Glutamatergic neuron (in vitro differentiated cells): ENCODE data around the gene TNFRSF6B. TPM values are rescaled to one million over a fixed set of nuclear protein-coding genes. Genes with fewer than 3 reads are reported as not detected.

Source experiments
- DNase-seq: peaks from one replicate; pipeline ENCODE4 v3.0.0; 2022
- H3K27ac Mint-ChIP-seq: one replicate; pipeline ENCODE4 v1.8.0; 2020; ENCODE audit warnings: mild to moderate bottlenecking, mixed read lengths, inconsistent platforms; ENCODE audit not compliant: unreplicated experiment
- H3K27me3 Mint-ChIP-seq: one replicate; pipeline ENCODE4 v1.8.0; 2020; ENCODE audit warnings: mild to moderate bottlenecking, moderate library complexity, mixed read lengths, inconsistent platforms; ENCODE audit not compliant: unreplicated experiment
- H3K36me3 Mint-ChIP-seq: one replicate; pipeline ENCODE4 v1.8.0; 2020; ENCODE audit warnings: mild to moderate bottlenecking, mixed read lengths, inconsistent platforms; ENCODE audit not compliant: unreplicated experiment
- H3K4me1 Mint-ChIP-seq: one replicate; pipeline ENCODE4 v1.8.0; 2020; ENCODE audit warnings: mild to moderate bottlenecking, low read depth, mixed read lengths, inconsistent platforms; ENCODE audit not compliant: unreplicated experiment
- H3K4me3 Mint-ChIP-seq: one replicate; pipeline ENCODE4 v1.8.0; 2020; ENCODE audit warnings: mild to moderate bottlenecking, mixed read lengths, inconsistent platforms; ENCODE audit not compliant: unreplicated experiment
- H3K9me3 Mint-ChIP-seq: one replicate; pipeline ENCODE4 v1.8.0; 2020; ENCODE audit warnings: mild to moderate bottlenecking, moderate library complexity, mixed read lengths, inconsistent platforms; ENCODE audit not compliant: unreplicated experiment
- CTCF ChIP-seq: fragments of 200-600 bp; sonication (generic); IDR thresholded peaks from one replicate; pipeline ENCODE4 v1.5.0; 2021; ENCODE audit not compliant: partially characterized antibody, unreplicated experiment
- total RNA-seq: library from RNA; stranded (reverse); fragmentation: NEBNext Ultra II Directional; extraction: Animal tissue kit (Norgen Biotek cat#: 25700); gene quantifications from one replicate; pipeline ENCODE4 v1.2.1, GENCODE V29; 2021; ENCODE audit not compliant: unreplicated experiment

TNFRSF6B gene
- total RNA-seq, 1 donor from 2014 or later: not detected

DNA sequence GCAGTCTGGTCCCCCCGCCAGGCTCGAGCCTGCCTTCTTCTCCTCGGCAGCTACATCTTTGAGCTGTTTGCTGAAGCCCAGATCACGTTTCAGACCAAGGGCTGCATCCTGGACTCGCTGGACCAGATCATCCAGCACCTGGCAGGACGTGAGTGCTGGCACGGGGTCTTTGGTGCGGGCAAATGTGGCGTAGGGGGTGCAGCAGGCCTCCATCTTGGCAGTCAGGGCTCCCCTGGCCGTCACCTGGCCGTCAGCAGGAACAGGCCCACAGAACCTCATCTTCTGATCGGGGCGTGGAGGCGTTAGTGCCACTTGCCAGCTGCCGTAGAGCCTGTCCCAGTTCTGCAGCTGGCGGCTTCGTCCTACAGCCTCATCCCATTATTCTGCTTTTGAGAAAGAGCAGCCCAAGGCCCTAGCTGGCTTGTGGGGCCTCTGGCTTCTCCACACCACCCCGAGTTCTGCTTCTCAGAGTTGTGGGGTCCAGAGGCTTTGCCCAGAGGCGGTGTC is 16.6 kb upstream of the TNFRSF6B start:
- Mint-ChIP-seq H3K27ac (no peak overlapping the region), H3K36me3 (no peaks in the 10 kb centered on the region), H3K4me3 (no peak overlapping the region), H3K9me3 (peaks cover 2% of the 10 kb centered on the region), H3K4me1 (no peaks in the 10 kb centered on the region), H3K27me3 (no peaks in the 10 kb centered on the region)
- no peak for TF ChIP-seq CTCF
- DNase-seq: no peak

- H3K4me1 Mint-ChIP-seq: no peaks in the 10 kb centered on the region
- H3K27ac Mint-ChIP-seq: no peak overlapping the region
- H3K27me3 Mint-ChIP-seq: no peaks in the 10 kb centered on the region
- no peak for DNase-seq
- no peak for TF ChIP-seq CTCF
- no peak overlapping the region for H3K4me3 Mint-ChIP-seq
- no peaks in the 10 kb centered on the region for H3K36me3 Mint-ChIP-seq
- peaks cover 2% of the 10 kb centered on the region for H3K9me3 Mint-ChIP-seq
Measured at GRCh38 chr20:63680427-63680826, 16.0 kb upstream of the TNFRSF6B start.

DNA sequence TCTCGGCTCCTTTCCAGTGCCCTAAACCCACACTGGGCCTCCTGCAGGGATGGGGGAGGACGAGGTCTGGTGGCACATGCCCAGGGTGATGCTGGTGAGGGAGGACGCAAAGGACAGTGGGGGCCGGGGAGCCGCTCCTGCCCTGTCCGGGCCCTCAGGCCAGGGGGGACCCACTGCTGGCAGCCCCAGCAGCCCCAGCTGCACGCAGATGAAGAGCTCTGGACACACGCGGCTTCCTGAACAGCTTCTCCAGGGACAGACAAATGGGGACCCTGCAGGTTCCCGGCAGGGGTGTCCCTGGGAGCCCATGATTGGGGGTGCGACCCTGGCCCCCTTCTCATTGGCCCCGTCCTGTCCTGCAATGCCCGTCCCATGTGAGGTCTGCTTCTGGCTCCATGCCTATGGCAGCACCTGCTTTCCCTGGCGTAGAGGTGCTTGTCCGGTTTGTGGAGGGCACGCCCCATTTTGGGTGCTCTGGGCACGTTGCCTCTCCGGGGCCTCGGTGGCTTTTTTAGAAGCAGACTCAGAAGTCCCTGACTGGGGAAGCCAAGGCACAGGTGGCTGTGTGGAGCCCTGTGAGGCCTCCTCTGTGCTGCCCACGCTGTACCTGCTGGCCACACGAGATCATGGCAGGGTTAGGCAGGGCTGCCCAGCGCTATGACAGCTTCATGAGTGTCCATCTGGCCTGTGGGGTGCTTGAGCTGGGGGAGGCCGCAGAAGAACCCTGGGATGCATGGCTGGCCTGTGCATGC is 15.4 kb upstream of the TNFRSF6B start:
- TF ChIP-seq CTCF: no peak
- no peaks in the 10 kb centered on the region for H3K4me1 Mint-ChIP-seq
- DNase-seq: no peak
- peaks cover 4% of the 10 kb centered on the region for H3K9me3 Mint-ChIP-seq
- no peak overlapping the region for H3K27ac Mint-ChIP-seq
- no peaks in the 10 kb centered on the region for H3K36me3 Mint-ChIP-seq
- H3K27me3 Mint-ChIP-seq: no peaks in the 10 kb centered on the region
- no peak overlapping the region for H3K4me3 Mint-ChIP-seq

DNA sequence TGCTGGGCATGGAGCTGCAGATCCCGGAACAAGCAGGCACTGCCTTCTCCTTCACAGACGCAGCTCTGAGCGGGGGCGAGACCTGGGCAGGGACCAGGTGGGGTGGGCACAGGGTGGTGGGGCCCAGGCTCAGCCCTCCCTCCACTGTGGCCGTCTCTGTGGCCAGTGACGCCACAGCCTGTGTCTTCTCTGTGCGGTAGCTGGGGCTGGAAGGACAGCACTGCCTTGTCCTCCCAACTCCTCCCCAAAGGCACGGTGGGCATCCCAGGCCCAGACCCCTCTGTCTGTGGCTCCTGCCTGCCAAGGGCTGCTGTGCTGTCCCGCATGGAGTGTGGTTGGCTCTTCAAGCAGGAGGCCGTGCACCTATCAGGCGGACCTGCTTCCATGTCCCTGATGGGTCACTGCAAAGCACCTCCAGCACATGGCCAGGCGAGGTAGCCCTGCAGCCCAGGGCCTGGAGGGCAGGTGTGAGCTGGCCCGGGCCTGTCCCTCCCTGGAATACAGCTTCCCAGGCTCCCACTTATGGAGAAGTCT is 14.8 kb upstream of the TNFRSF6B start:
- Mint-ChIP-seq H3K4me3 (no peak overlapping the region), H3K27ac (no peak overlapping the region), H3K27me3 (no peaks in the 10 kb centered on the region), H3K4me1 (no peaks in the 10 kb centered on the region), H3K36me3 (no peaks in the 10 kb centered on the region), H3K9me3 (peaks cover 4% of the 10 kb centered on the region)
- TF ChIP-seq CTCF: no peak
- no peak for DNase-seq
